ENCODE results near the gene OR2K2. TPM values are rescaled to one million over a fixed set of nuclear protein-coding genes. Genes with fewer than 3 reads are reported as not detected.

The OR2K2 gene
- total and polyA plus RNA-seq, 4 donors: 0.15 TPM; not detected in 3

Other genes with a start within 250 kb of the OR2K2 start
- gene ECPAS, start 154.2 kb upstream of the OR2K2 start, total RNA-seq: 100 to 1,000 TPM in 1 of 2 donors, 10 to 100 TPM in 1; 64.4 to 120 TPM
- gene ECPAS, start 154.2 kb upstream of the OR2K2 start, polyA plus RNA-seq (ENCODE audit: insufficient read length in 2 of 2): 10 to 100 TPM; 73.7 to 74.2 TPM
- 10 to 100 TPM; 34.6 to 92.8 TPM for gene ZNF483, start 195.0 kb upstream of the OR2K2 start, total RNA-seq
- 1 to 10 TPM; 4.3 to 6.7 TPM for gene ZNF483, start 195.0 kb upstream of the OR2K2 start, polyA plus RNA-seq (ENCODE audit: insufficient read length in 2 of 2)